HCT116 (cell line): ENCODE results near the gene CDH26. TPM values are rescaled to one million over a fixed set of nuclear protein-coding genes. Genes with fewer than 3 reads are reported as not detected.

Source experiments
- ATAC-seq: fragments of 200-7000 bp; cut with Tn5 transposase; 2 replicates; pipeline ENCODE4 v1.9.1; 2020; ENCODE audit warnings: mild to moderate bottlenecking, moderate library complexity
- BruUV-seq: library from RNA; stranded (reverse); fragments of 400-500 nt; replicated peaks from 2 replicates; lab custom pipeline; 2021; lab: Mats Ljungman, UMichigan
- CTCF ChIA-PET: fragments of 300-600 bp; sonication (Branson Sonifier 250); formaldehyde crosslinking; loops from one replicate; lab custom pipeline; 2021; ENCODE audit warnings: antibody characterized with exemption; lab: Charles Lee
- POLR2A ChIA-PET: fragments of 300-600, 350-600 bp; sonication (Branson Sonifier 250); formaldehyde crosslinking; loops from one replicate; lab custom pipeline; 2021; ENCODE audit warnings: antibody characterized with exemption; lab: Charles Lee
- RAD21 ChIA-PET, 2 experiments: fragments of 300-600 bp; sonication (Branson Sonifier 250); formaldehyde crosslinking; loops; one replicate each; lab custom pipeline; 2023; ENCODE audit warnings: low total read pairs in 2 of 2; ENCODE audit not compliant: uncharacterized antibody in 2 of 2, unreplicated experiment in 2 of 2, low non-redundant PET in 1 of 2; lab: Charles Lee
- DNase-seq: peaks from one replicate; pipeline ENCODE4 v3.0.0-alpha.2; 2010; ENCODE audit warnings: low read depth, low spot score
- H2AFZ ChIP-seq: fragments of 200-600 bp; shearing (Covaris generic), sonication (generic); 2 replicates; pipeline ENCODE4 v1.6.1; 2017; ENCODE audit warnings: low read depth, mixed run types, mixed read lengths, antibody characterized with exemption, low read length; ENCODE audit not compliant: poor library complexity, severe bottlenecking
- H3K27ac ChIP-seq: 2 replicates; pipeline ENCODE4 v1.5.1; 2012; ENCODE audit warnings: low read depth, low read length
- H3K27me3 ChIP-seq: fragments of 200-600 bp; sonication (generic); 2 replicates; pipeline ENCODE4 v1.6.1; 2016; ENCODE audit warnings: mixed run types, low read length, mixed read lengths; ENCODE audit not compliant: insufficient read depth
- H3K36me3 ChIP-seq, 2 experiments: fragments of 200-500 bp in 1 of 2; fragments of 200-600 bp in 1 of 2; sonication (Bioruptor generic) in 1 of 2; sonication (generic) in 1 of 2; 2 replicates each; pipeline versions ENCODE4 v1.5.1 to v1.6.1; 2014 to 2016; ENCODE audit warnings: low read length in 2 of 2, inconsistent platforms in 1 of 2, mixed read lengths in 1 of 2, mixed run types in 1 of 2; ENCODE audit not compliant: insufficient read depth in 2 of 2, control insufficient read depth in 1 of 2
- H3K4me1 ChIP-seq, 2 experiments: fragments of 200-600 bp in 1 of 2; sonication (generic) in 1 of 2; 2 replicates each; pipeline versions ENCODE4 v1.5.1 to v1.6.1; 2012 to 2017; ENCODE audit warnings: low read length in 2 of 2, inconsistent platforms in 1 of 2, mild to moderate bottlenecking in 1 of 2, mixed read lengths in 1 of 2, mixed run types in 1 of 2, moderate library complexity in 1 of 2; ENCODE audit not compliant: insufficient read depth in 2 of 2, control insufficient read depth in 1 of 2
- H3K4me2 ChIP-seq: fragments of 200-600 bp; sonication (generic); 2 replicates; pipeline ENCODE4 v1.6.1; 2017; ENCODE audit warnings: mixed run types, low read length, mixed read lengths
- H3K4me3 ChIP-seq, 2 experiments: fragments of 200-600 bp in 1 of 2; sonication (generic) in 1 of 2; replicated peaks in 1 of 2; 2 replicates each; pipeline ENCODE4 v1.5.1; 2011 to 2016; ENCODE audit warnings: low read length in 2 of 2, control low read depth in 1 of 2, low read depth in 1 of 2, mild to moderate bottlenecking in 1 of 2, mixed read lengths in 1 of 2, mixed run types in 1 of 2
- H3K79me2 ChIP-seq: fragments of 200-600 bp; sonication (generic); 2 replicates; pipeline ENCODE4 v1.6.1; 2017; ENCODE audit warnings: mild to moderate bottlenecking, mixed run types, low read length, moderate library complexity, mixed read lengths; ENCODE audit not compliant: insufficient read depth
- H3K9ac ChIP-seq: fragments of 200-600 bp; sonication (generic); 2 replicates; pipeline ENCODE4 v1.6.1; 2016; ENCODE audit warnings: low read length, mixed read lengths
- H3K9me2 ChIP-seq: fragments of 200-600 bp; sonication (generic), shearing (Covaris generic); 2 replicates; pipeline ENCODE4 v1.6.1; 2017; ENCODE audit warnings: mixed run types, mild to moderate bottlenecking, moderate library complexity; ENCODE audit not compliant: insufficient read depth
- H3K9me3 ChIP-seq, 2 experiments: fragments of 200-500 bp in 1 of 2; fragments of 200-600 bp in 1 of 2; sonication (Bioruptor generic) in 1 of 2; sonication (generic) in 1 of 2; 2 replicates each; pipeline ENCODE4 v1.6.1; 2014 to 2017; ENCODE audit warnings: low read length in 2 of 2, mixed read lengths in 2 of 2, inconsistent platforms in 1 of 2, low read depth in 1 of 2, mild to moderate bottlenecking in 1 of 2, mixed run types in 1 of 2, moderate library complexity in 1 of 2; ENCODE audit not compliant: control insufficient read depth in 1 of 2, insufficient read depth in 1 of 2
- H4K20me1 ChIP-seq: fragments of 200-600 bp; sonication (generic), shearing (Covaris generic); 2 replicates; pipeline ENCODE4 v1.6.1; 2017; ENCODE audit warnings: mixed run types, mild to moderate bottlenecking, moderate library complexity; ENCODE audit not compliant: insufficient read depth
- CBX3 ChIP-seq: IDR thresholded peaks from 2 replicates; pipeline ENCODE4 v1.6.1; 2012; ENCODE audit warnings: low read depth
- CEBPB ChIP-seq: IDR thresholded peaks from 2 replicates; pipeline ENCODE4 v1.6.1; 2012; ENCODE audit warnings: low read depth
- CTCF ChIP-seq, 3 experiments: fragments of 200-600 bp in 1 of 3; sonication (generic) in 1 of 3; IDR thresholded peaks in 2 of 3; conservative IDR thresholded peaks in 1 of 3; 2 replicates each; pipeline ENCODE4 v1.5.1; 2012 to 2017; ENCODE audit warnings: low read depth in 2 of 3, low read length in 2 of 3, antibody characterized with exemption in 1 of 3, borderline replicate concordance in 1 of 3, control low read depth in 1 of 3, mild to moderate bottlenecking in 1 of 3, mixed read lengths in 1 of 3, mixed run types in 1 of 3, moderate library complexity in 1 of 3; ENCODE audit not compliant: insufficient read depth in 1 of 3
- EGR1 ChIP-seq: IDR thresholded peaks from 2 replicates; pipeline ENCODE4 v1.6.1; 2012; ENCODE audit warnings: low read depth
- ELF1 ChIP-seq: IDR thresholded peaks from 2 replicates; pipeline ENCODE4 v1.6.1; 2012; ENCODE audit warnings: low read depth, borderline replicate concordance
- EZH2phosphoT487 ChIP-seq: fragments of 200-600 bp; IDR thresholded peaks from 2 replicates; pipeline ENCODE4 v1.6.1; 2018; ENCODE audit warnings: antibody characterized with exemption, borderline replicate concordance
- JUND ChIP-seq: IDR thresholded peaks from 2 replicates; pipeline ENCODE4 v1.6.1; 2012
- MAX ChIP-seq: IDR thresholded peaks from 2 replicates; pipeline ENCODE4 v1.6.1; 2012
- POLR2A ChIP-seq: IDR thresholded peaks from 2 replicates; pipeline ENCODE4 v1.7.0; 2011; ENCODE audit warnings: borderline replicate concordance; ENCODE audit not compliant: insufficient read depth, insufficient read length; ENCODE audit errors: extremely low read depth
- POLR2AphosphoS5 ChIP-seq: IDR thresholded peaks from 2 replicates; pipeline ENCODE4 v1.6.1; 2011; ENCODE audit warnings: mild to moderate bottlenecking, low read depth, low read length, moderate library complexity
- SIN3A ChIP-seq: IDR thresholded peaks from 2 replicates; pipeline ENCODE4 v1.6.1; 2012; ENCODE audit warnings: low read depth
- SP1 ChIP-seq: IDR thresholded peaks from 2 replicates; pipeline ENCODE4 v1.6.1; 2012; ENCODE audit warnings: low read depth
- SRF ChIP-seq: IDR thresholded peaks from 2 replicates; pipeline ENCODE4 v1.6.1; 2012; ENCODE audit warnings: low read depth
- YY1 ChIP-seq: IDR thresholded peaks from 2 replicates; pipeline ENCODE4 v1.6.1; 2011; ENCODE audit warnings: low read length, low read depth, moderate library complexity, mild to moderate bottlenecking; ENCODE audit not compliant: insufficient replicate concordance; ENCODE audit errors: extremely low read depth
- ZFX ChIP-seq: fragments of 450-650 bp; IDR thresholded peaks from 2 replicates; pipeline ENCODE4 v1.6.1; 2017
- ZNF274 ChIP-seq: fragments of 200-500 bp; sonication (Bioruptor generic); IDR thresholded peaks from 2 replicates; pipeline ENCODE4 v1.6.1; 2014; ENCODE audit warnings: mild to moderate bottlenecking, low read depth, low read length, inconsistent platforms
- intact Hi-C: fragments of 100-400 bp; cut with micrococcal nuclease; formaldehyde crosslinking; loops from 2 replicates; pipeline ENCODE4 v1.10.0; 2022
- total RNA-seq: library from RNA; stranded (reverse); gene quantifications from one replicate; pipeline ENCODE4 v1.2.1, GENCODE V29; 2021; ENCODE audit not compliant: unreplicated experiment
- TF ChIP-seq, protein P1 (sequence below): IDR thresholded peaks from 2 replicates; pipeline ENCODE4 v1.6.1; 2012
- TF ChIP-seq, protein P2 (sequence below): IDR thresholded peaks from 2 replicates; pipeline ENCODE4 v1.6.1; 2011; ENCODE audit warnings: mild to moderate bottlenecking, low read length, moderate library complexity; ENCODE audit not compliant: insufficient replicate concordance; ENCODE audit errors: extremely low read depth
- TF ChIP-seq, protein P3 (sequence below): IDR thresholded peaks from 2 replicates; pipeline ENCODE4 v1.6.1; 2012; ENCODE audit warnings: low read depth

Gene CDH26
- total RNA-seq, 1 experiment from 2014 or later: 0.34 TPM

GRCh38 chr20:59949911-59950310 is 8.3 kb upstream of the CDH26 start:
- H3K4me3 ChIP-seq: no peak overlapping the region
- no peaks in the 10 kb centered on the region for H4K20me1 ChIP-seq
- TF ChIP-seq, protein P1, sequence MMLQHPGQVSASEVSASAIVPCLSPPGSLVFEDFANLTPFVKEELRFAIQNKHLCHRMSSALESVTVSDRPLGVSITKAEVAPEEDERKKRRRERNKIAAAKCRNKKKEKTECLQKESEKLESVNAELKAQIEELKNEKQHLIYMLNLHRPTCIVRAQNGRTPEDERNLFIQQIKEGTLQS: no peak
- TF ChIP-seq, protein P2, sequence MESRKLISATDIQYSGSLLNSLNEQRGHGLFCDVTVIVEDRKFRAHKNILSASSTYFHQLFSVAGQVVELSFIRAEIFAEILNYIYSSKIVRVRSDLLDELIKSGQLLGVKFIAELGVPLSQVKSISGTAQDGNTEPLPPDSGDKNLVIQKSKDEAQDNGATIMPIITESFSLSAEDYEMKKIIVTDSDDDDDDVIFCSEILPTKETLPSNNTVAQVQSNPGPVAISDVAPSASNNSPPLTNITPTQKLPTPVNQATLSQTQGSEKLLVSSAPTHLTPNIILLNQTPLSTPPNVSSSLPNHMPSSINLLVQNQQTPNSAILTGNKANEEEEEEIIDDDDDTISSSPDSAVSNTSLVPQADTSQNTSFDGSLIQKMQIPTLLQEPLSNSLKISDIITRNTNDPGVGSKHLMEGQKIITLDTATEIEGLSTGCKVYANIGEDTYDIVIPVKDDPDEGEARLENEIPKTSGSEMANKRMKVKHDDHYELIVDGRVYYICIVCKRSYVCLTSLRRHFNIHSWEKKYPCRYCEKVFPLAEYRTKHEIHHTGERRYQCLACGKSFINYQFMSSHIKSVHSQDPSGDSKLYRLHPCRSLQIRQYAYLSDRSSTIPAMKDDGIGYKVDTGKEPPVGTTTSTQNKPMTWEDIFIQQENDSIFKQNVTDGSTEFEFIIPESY: no peak
- TF ChIP-seq YY1 (no peak), SP1 (no peak), SRF (no peak), CTCF (IDR thresholded peaks at IDR 0.05 in 2 of 3, conservative IDR thresholded peaks at IDR 0.05 in 1 of 3; ENCODE audit: borderline replicate concordance in 1 of 3, insufficient read depth in 1 of 3, low read depth in 2 of 3, low read length in 2 of 3) (no peak), EZH2phosphoT487 (no peak), POLR2A (no peak), ELF1 (no peak), CBX3 (no peak), SIN3A (no peak), ZNF274 (no peak), POLR2AphosphoS5 (no peak), CEBPB (no peak), MAX (no peak), JUND (no peak), ZFX (no peak), EGR1 (no peak)
- TF ChIP-seq, protein P3, sequence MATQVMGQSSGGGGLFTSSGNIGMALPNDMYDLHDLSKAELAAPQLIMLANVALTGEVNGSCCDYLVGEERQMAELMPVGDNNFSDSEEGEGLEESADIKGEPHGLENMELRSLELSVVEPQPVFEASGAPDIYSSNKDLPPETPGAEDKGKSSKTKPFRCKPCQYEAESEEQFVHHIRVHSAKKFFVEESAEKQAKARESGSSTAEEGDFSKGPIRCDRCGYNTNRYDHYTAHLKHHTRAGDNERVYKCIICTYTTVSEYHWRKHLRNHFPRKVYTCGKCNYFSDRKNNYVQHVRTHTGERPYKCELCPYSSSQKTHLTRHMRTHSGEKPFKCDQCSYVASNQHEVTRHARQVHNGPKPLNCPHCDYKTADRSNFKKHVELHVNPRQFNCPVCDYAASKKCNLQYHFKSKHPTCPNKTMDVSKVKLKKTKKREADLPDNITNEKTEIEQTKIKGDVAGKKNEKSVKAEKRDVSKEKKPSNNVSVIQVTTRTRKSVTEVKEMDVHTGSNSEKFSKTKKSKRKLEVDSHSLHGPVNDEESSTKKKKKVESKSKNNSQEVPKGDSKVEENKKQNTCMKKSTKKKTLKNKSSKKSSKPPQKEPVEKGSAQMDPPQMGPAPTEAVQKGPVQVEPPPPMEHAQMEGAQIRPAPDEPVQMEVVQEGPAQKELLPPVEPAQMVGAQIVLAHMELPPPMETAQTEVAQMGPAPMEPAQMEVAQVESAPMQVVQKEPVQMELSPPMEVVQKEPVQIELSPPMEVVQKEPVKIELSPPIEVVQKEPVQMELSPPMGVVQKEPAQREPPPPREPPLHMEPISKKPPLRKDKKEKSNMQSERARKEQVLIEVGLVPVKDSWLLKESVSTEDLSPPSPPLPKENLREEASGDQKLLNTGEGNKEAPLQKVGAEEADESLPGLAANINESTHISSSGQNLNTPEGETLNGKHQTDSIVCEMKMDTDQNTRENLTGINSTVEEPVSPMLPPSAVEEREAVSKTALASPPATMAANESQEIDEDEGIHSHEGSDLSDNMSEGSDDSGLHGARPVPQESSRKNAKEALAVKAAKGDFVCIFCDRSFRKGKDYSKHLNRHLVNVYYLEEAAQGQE: no peak
- H2AFZ ChIP-seq: no peak overlapping the region
- ChIA-PET POLR2A (no interaction called here), CTCF (interaction anchor here (3.9 kb wide), 1 partner anchor 100 kb away, joined by 27 read pairs; no protein-coding TSS in a partner anchor), RAD21 (no interaction called here)
- H3K27ac ChIP-seq: no peak overlapping the region
- intact Hi-C loops: loop anchor here (1.0 to 5.0 kb wide), 2 partner anchors 100 to 1947 kb away; no protein-coding TSS in a partner anchor
- no peak overlapping the region for H3K9ac ChIP-seq
- no peaks in the 10 kb centered on the region for H3K79me2 ChIP-seq
- ATAC-seq: no peak
- H3K9me2 ChIP-seq: no peaks in the 10 kb centered on the region
- DNase-seq: no peak
- no peaks in the 10 kb centered on the region for H3K27me3 ChIP-seq
- H3K9me3 ChIP-seq: no peaks in the 10 kb centered on the region
- H3K36me3 ChIP-seq: peaks cover 0 to 5% of the 10 kb centered on the region in 2 experiments; a peak in 2 of 4 replicates
- no peak overlapping the region for H3K4me2 ChIP-seq
- H3K4me1 ChIP-seq: no peaks in the 10 kb centered on the region
- no TSS peak for BruUV-seq
